ENCODE results near the gene TPK1. TPM values are rescaled to one million over a fixed set of nuclear protein-coding genes. Genes with fewer than 3 reads are reported as not detected.

TPK1 gene
- total and polyA plus RNA-seq, 2 of the 8 experiments (the other 6 are each of a cell fraction or from before 2014, with no cell fraction given), result 1.9 to 2.7 TPM

GRCh38 chr7:144709066-144709465 lies 126.8 kb downstream of the TPK1 start (continued):
- TF ChIP-seq CHD7 (IDR thresholded peaks at IDR 0.05; ENCODE audit: insufficient replicate concordance, low read length), result no peak
- TF ChIP-seq RBBP5 (IDR thresholded peaks at IDR 0.05; ENCODE audit: borderline replicate concordance, low read depth, low read length), result no peak
- no peak for TF ChIP-seq EZH2 (IDR thresholded peaks at IDR 0.05; ENCODE audit: low read depth, low read length, severe bottlenecking)
- no peak for TF ChIP-seq HDAC6 (IDR thresholded peaks at IDR 0.05; ENCODE audit: low read depth, low read length)
- TF ChIP-seq RNF2 (IDR thresholded peaks at IDR 0.05; ENCODE audit: borderline replicate concordance, low read depth, low read length, missing control alignments, poor library complexity, severe bottlenecking), result no peak
- no peak for TF ChIP-seq SP2 (IDR thresholded peaks at IDR 0.05; ENCODE audit: low read length)
- TF ChIP-seq MAX (IDR thresholded peaks at IDR 0.05), result no peak

Data from H1 (cell line).